HepG2 (cell line): ENCODE results near the gene MRPL48. TPM values are rescaled to one million over a fixed set of nuclear protein-coding genes. Genes with fewer than 3 reads are reported as not detected.
A peak's percentile ranks its signal among the peaks of the same experiment; 100 is the strongest.
"Not testable (repeated sequence)": the region's sequence is repeated elsewhere in the genome, so short reads cannot be mapped to it uniquely, and the experiment has no call there.

Source experiments
- ATAC-seq: fragments of 200-7000 bp; cut with Tn5 transposase; 3 replicates; pipeline ENCODE4 v1.9.1; 2020; ENCODE audit warnings: mild to moderate bottlenecking, moderate library complexity
- BruUV-seq: library from RNA; stranded (reverse); fragments of 400-500 nt; replicated peaks from 2 replicates; lab custom pipeline; 2021; lab: Mats Ljungman, UMichigan
- CTCF ChIA-PET: fragments of 300-600 bp; formaldehyde crosslinking; extraction: SDS; loops from one replicate; lab custom pipeline; 2021; ENCODE audit warnings: low total read pairs, inconsistent platforms, low intra/inter-chr PET ratio; lab: Yijun Ruan, JAX
- POLR2A ChIA-PET: fragments of 350-600 bp; sonication (Branson Sonifier 250); formaldehyde crosslinking; loops from one replicate; lab custom pipeline; 2020; ENCODE audit warnings: antibody characterized with exemption, inconsistent platforms; lab: Yijun Ruan, JAX
- DNase-seq: peaks from one replicate; pipeline ENCODE4 v3.0.0-alpha.2; 2015; ENCODE audit warnings: low spot score
- FAIRE-seq: peaks from 3 replicates; lab custom pipeline; 2011; peaks lifted over from hg19 to GRCh38; lab: Jason Lieb, UNC
- H2AFZ ChIP-seq: one replicate; pipeline ENCODE4 v1.6.1; 2011; ENCODE audit warnings: low read length, inconsistent platforms
- H3K27ac ChIP-seq: fragments of 300-600 bp; 3 replicates; pipeline ENCODE4 v1.8.0; 2011; ENCODE audit warnings: mixed run types, mild to moderate bottlenecking, mixed read lengths, low read length, inconsistent platforms; ENCODE audit not compliant: insufficient read depth; ENCODE audit errors: extremely low read length
- H3K27me3 ChIP-seq, 2 experiments: fragments of 200-600 bp in 1 of 2; 2 replicates in 1 of 2; 3 replicates in 1 of 2; pipeline versions ENCODE4 v1.6.0 to v1.8.0; 2011; ENCODE audit warnings: low read length in 2 of 2, mild to moderate bottlenecking in 2 of 2, moderate library complexity in 2 of 2, inconsistent platforms in 1 of 2; ENCODE audit not compliant: insufficient read depth in 2 of 2, control insufficient read depth in 1 of 2
- H3K36me3 ChIP-seq, 2 experiments: fragments of 200-600 bp in 1 of 2; replicated peaks in 1 of 2; 2 replicates in 1 of 2; 3 replicates in 1 of 2; pipeline versions ENCODE4 v1.5.1 to v1.8.0; 2011; ENCODE audit warnings: low read length in 2 of 2, inconsistent platforms in 1 of 2; ENCODE audit not compliant: insufficient read depth in 2 of 2, control insufficient read depth in 1 of 2
- H3K4me1 ChIP-seq: 2 replicates; pipeline ENCODE4 v1.5.1; 2012; ENCODE audit warnings: low read length, inconsistent platforms; ENCODE audit not compliant: insufficient read depth
- H3K4me2 ChIP-seq: 2 replicates; pipeline ENCODE4 v1.6.0; 2011; ENCODE audit warnings: low read depth, low read length, inconsistent platforms
- H3K4me3 ChIP-seq, 3 experiments: fragments of 200-600 bp in 1 of 3; sonication (generic), shearing (Covaris generic) in 1 of 3; replicated peaks in 1 of 3; 2 replicates each; pipeline ENCODE4 v1.5.1; 2011 to 2016; ENCODE audit warnings: low read length in 3 of 3, inconsistent platforms in 2 of 3, low read depth in 2 of 3, mild to moderate bottlenecking in 2 of 3, control low read depth in 1 of 3, mixed read lengths in 1 of 3; ENCODE audit not compliant: insufficient read depth in 1 of 3
- H3K79me2 ChIP-seq: one replicate; pipeline ENCODE4 v1.6.1; 2011; ENCODE audit warnings: low read length, inconsistent platforms; ENCODE audit not compliant: insufficient read depth
- H3K9ac ChIP-seq: 2 replicates; pipeline ENCODE4 v1.6.0; 2011; ENCODE audit warnings: mild to moderate bottlenecking, low read depth, low read length, inconsistent platforms; ENCODE audit not compliant: insufficient read depth
- H3K9me3 ChIP-seq: 2 replicates; pipeline ENCODE4 v1.5.1; 2012; ENCODE audit warnings: mild to moderate bottlenecking, low read length
- H4K20me1 ChIP-seq: 2 replicates; pipeline ENCODE4 v1.6.0; 2011; ENCODE audit warnings: inconsistent platforms, mild to moderate bottlenecking, low read length, moderate library complexity; ENCODE audit not compliant: insufficient read depth
- ATM ChIP-seq: fragments of 450-650 bp; IDR thresholded peaks from 2 replicates; pipeline ENCODE4 v1.7.1; 2017; ENCODE audit warnings: mild to moderate bottlenecking, borderline replicate concordance
- ATRX ChIP-seq: sonication (generic); formaldehyde crosslinking; IDR thresholded peaks from 2 replicates; pipeline ENCODE4 v1.4.0; 2020; ENCODE audit warnings: missing genetic modification reagents, borderline replicate concordance
- PHF20 ChIP-seq: sonication (generic); formaldehyde crosslinking; IDR thresholded peaks from 2 replicates; pipeline ENCODE4 v1.5.0; 2020; ENCODE audit warnings: mild to moderate bottlenecking, missing genetic modification reagents
- SMARCC2 ChIP-seq: fragments of 450-650 bp; IDR thresholded peaks from 2 replicates; pipeline ENCODE4 v1.6.1; 2017; ENCODE audit warnings: antibody characterized with exemption, mild to moderate bottlenecking
- TEAD3 ChIP-seq: optimal IDR thresholded peaks from 2 replicates; pipeline ENCODE3; 2016; ENCODE audit warnings: borderline replicate concordance
- TGIF2 ChIP-seq: IDR thresholded peaks from 2 replicates; pipeline ENCODE4 v1.6.1; 2016; ENCODE audit warnings: control low read depth, missing compliant biosample characterization
- ZBTB33 ChIP-seq: sonication (generic); formaldehyde crosslinking; IDR thresholded peaks from 2 replicates; pipeline ENCODE4 v1.4.0; 2020; ENCODE audit warnings: missing genetic modification reagents
- ZNF7 ChIP-seq: IDR thresholded peaks from 2 replicates; pipeline ENCODE4 v1.6.1; 2016; ENCODE audit warnings: missing biosample characterization, missing genetic modification reagents
- ZNF788 ChIP-seq: sonication (generic); formaldehyde crosslinking; IDR thresholded peaks from 2 replicates; pipeline ENCODE4 v1.5.0; 2020; ENCODE audit warnings: mild to moderate bottlenecking, missing genetic modification reagents, borderline replicate concordance
- ZSCAN22 ChIP-seq: sonication (generic); formaldehyde crosslinking; IDR thresholded peaks from 2 replicates; pipeline ENCODE4 v1.4.0; 2020; ENCODE audit warnings: mild to moderate bottlenecking, missing genetic modification reagents
- WGBS: methylation state at CpG from one replicate; pipeline ENCODE4 v1.1.6; 2017; ENCODE audit warnings: low lambda C conversion rate; 5-methylcytosine and 5-hydroxymethylcytosine counted together
- in situ Hi-C: cut with HindIII; loops from 2 replicates; pipeline ENCODE4 v1.10.0; 2017; ENCODE audit warnings: low pct_unique_long_range_greater_than_20kb; ENCODE audit not compliant: extremely low pct_ligation_motif_present
- intact Hi-C: fragments of 100-400 bp; cut with micrococcal nuclease; formaldehyde crosslinking; loops from one replicate; pipeline ENCODE4 v1.10.0; 2022; ENCODE audit not compliant: unreplicated experiment
- polyA plus RNA-seq, 8 experiments: library from polyadenylated mRNA; depleted of rRNA in 3 of 8; stranded (reverse) in 7 of 8; unstranded in 1 of 8; fragments of >200 nt; fragmentation: Illumina TruSeq in 4 of 8; extraction: Trizol in 4 of 8; gene quantifications; 2 replicates each; pipeline versions ENCODE4 v1.2.1 to v1.2.3, GENCODE V29; 2011 to 2016; ENCODE audit warnings: low read depth in 4 of 8, missing spikeins in 1 of 8, mixed read lengths in 1 of 8; ENCODE audit not compliant: insufficient read depth in 1 of 8
- total RNA-seq, 5 experiments: library from RNA; depleted of rRNA; stranded (reverse); fragments of >200 nt; fragmentation: Illumina TruSeq; extraction: Trizol; gene quantifications; 2 replicates each; pipeline ENCODE4 v1.2.3, GENCODE V29; 2016; ENCODE audit warnings: low read depth in 1 of 5
- TF ChIP-seq, protein P1 (sequence below): sonication (generic); formaldehyde crosslinking; IDR thresholded peaks from 2 replicates; pipeline ENCODE4 v1.4.0; 2020; ENCODE audit warnings: missing genetic modification reagents, mild to moderate bottlenecking, borderline replicate concordance

MRPL48 gene
- total and polyA plus RNA-seq, 2 of the 13 experiments (the other 11 are each of a cell fraction or from before 2014, with no cell fraction given) = 61.2 to 67.9 TPM

DNA sequence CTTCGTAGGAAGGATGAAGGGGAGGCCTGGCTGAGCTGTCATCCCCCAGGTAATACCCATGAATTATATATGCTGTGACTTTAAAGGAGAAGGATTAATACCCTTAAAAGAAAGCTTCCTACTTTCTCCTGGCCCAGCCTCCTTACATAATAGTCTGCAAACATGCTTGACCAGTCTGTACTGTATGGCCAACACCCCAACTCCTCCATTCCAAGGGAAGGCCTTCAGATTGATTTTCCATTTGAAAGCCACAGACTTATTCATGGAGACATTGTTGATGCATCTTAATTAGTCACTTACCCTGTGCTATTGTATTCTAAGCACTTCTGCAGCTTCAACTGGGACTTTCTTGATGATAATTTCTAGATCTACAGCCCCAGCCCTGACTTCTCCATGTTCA lies 91.1 kb downstream of the MRPL48 start:
- Histone ChIP-seq H3K36me3 (peaks cover 4 to 13% of the 10 kb centered on the region in 2 experiments), H3K27me3 (no peaks in the 10 kb centered on the region; a peak in 1 of 5 replicates), H2AFZ (no peak overlapping the region), H3K9me3 (no peaks in the 10 kb centered on the region), H3K27ac (no peak overlapping the region), H3K9ac (no peak overlapping the region), H4K20me1 (no peaks in the 10 kb centered on the region; the same call in 1 of the 2 replicates), H3K4me3 (no peak overlapping the region), H3K4me1 (peaks cover 51% of the 10 kb centered on the region), H3K79me2 (peaks cover 36% of the 10 kb centered on the region), H3K4me2 (no peak overlapping the region)
- in situ Hi-C loops = no loop called here
- 100% methylated on average over 1 of the region's 1 CpG for WGBS
- CTCF ChIA-PET = no interaction called here
- DNase-seq (no peak), FAIRE-seq (no peak), ATAC-seq (no peak)
- intact Hi-C loops = no loop called here
- BruUV-seq = no TSS peak
- no peak for TF ChIP-seq SMARCC2
- TF ChIP-seq ZNF7 = no peak
- no peak for TF ChIP-seq TGIF2
- TF ChIP-seq PHF20 = no peak
- no peak for TF ChIP-seq ZNF788 (CRISPR knock-in tag)
- no peak for TF ChIP-seq ATRX (CRISPR knock-in tag)
- TF ChIP-seq ZSCAN22 = no peak
- no peak for TF ChIP-seq ATM
- POLR2A ChIA-PET = interaction anchor here (0.9 to 1.0 kb wide), 2 partner anchors 13 to 139 kb away, joined by 3 read pairs; no protein-coding TSS in a partner anchor

DNA sequence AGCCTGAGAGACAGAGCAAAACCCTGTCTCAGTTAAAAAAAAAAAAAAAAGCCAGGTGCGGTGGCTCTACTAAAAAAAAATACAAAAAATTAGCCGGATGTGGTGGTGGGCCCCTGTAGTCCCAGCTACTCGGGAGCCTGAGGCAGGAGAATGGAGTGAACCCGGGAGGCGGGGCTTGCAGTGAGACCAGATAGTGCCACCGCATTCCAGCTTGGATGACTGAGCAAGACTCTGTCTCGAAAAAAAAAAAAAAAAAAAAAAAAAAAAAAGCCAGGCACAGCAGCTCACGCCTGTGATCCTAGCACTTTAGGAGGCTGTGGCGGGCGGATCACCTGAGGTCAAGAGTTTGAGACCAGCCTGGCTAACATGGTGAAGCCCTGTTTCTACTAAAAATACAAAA lies 92.8 kb downstream of the MRPL48 start:
- ATAC-seq, H3K9ac ChIP-seq, FAIRE-seq, H3K36me3 ChIP-seq, BruUV-seq, in situ Hi-C loops, H4K20me1 ChIP-seq, CTCF ChIA-PET, H2AFZ ChIP-seq, H3K9me3 ChIP-seq, H3K4me3 ChIP-seq, H3K4me2 ChIP-seq, H3K27ac ChIP-seq, H3K27me3 ChIP-seq, intact Hi-C loops: not testable (repeated sequence)
- peaks cover 20% of the 10 kb centered on the region for H3K79me2 ChIP-seq
- 0 out of 2 replicates have a peak, but pooled peaks have one; percentile 44 for TF ChIP-seq ZBTB33 (CRISPR knock-in tag)
- TF ChIP-seq, protein P1, sequence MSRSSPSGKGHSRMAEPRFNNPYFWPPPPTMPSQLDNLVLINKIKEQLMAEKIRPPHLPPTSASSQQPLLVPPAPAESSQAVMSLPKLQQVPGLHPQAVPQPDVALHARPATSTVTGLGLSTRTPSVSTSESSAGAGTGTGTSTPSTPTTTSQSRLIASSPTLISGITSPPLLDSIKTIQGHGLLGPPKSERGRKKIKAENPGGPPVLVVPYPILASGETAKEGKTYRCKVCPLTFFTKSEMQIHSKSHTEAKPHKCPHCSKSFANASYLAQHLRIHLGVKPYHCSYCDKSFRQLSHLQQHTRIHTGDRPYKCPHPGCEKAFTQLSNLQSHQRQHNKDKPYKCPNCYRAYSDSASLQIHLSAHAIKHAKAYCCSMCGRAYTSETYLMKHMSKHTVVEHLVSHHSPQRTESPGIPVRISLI (CRISPR knock-in tag) = peak; percentile 87
- TF ChIP-seq TEAD3 (CRISPR knock-in tag) = peak; percentile 43
- WGBS = 61% methylated on average over 10 of the region's 10 CpGs
- H3K4me1 ChIP-seq = peaks cover 35% of the 10 kb centered on the region
- POLR2A ChIA-PET = interaction anchor here (0.6 to 2.2 kb wide), 4 partner anchors 11 to 101 kb away, joined by 3 to 11 read pairs (median 4); no protein-coding TSS in a partner anchor
- peak; percentile 68 for DNase-seq
